Hepatocyte (in vitro differentiated cells): Measurements from ENCODE around the gene ILDR2.

Experiments used
- CTCF ChIP-seq: fragments of 200-600 bp; sonication (generic); IDR thresholded peaks from 2 replicates; pipeline ENCODE4 v1.5.1; 2016; ENCODE audit warnings: antibody characterized with exemption, mild to moderate bottlenecking; ENCODE audit not compliant: poor library complexity
- EZH2 ChIP-seq: fragments of 200-600 bp; sonication (generic); IDR thresholded peaks from 2 replicates; pipeline ENCODE4 v1.6.1; 2016; ENCODE audit warnings: antibody characterized with exemption, mild to moderate bottlenecking, borderline replicate concordance
- EZH2phosphoT487 ChIP-seq: fragments of 200-600 bp; sonication (generic); IDR thresholded peaks from one replicate; pipeline ENCODE4 v1.6.1; 2018; ENCODE audit warnings: antibody characterized with exemption, mild to moderate bottlenecking, low read depth, moderate library complexity; ENCODE audit not compliant: unreplicated experiment, severe bottlenecking

- TF ChIP-seq CTCF (no peak), EZH2phosphoT487 (no peak), EZH2 (no peak)
Observed at GRCh38 chr1:166929911-166930310, 45.4 kb downstream of the ILDR2 start.
